HepG2 (cell line): Measurements from ENCODE around the gene UBE4A. TPM values are rescaled to one million over a fixed set of nuclear protein-coding genes. Genes with fewer than 3 reads are reported as not detected.

Experiments used
- ARNTL ChIP-seq: sonication (generic); formaldehyde crosslinking; IDR thresholded peaks from 2 replicates; pipeline ENCODE4 v1.4.0; 2020; ENCODE audit warnings: mild to moderate bottlenecking, missing genetic modification reagents
- ATF1 ChIP-seq: IDR thresholded peaks from 2 replicates; pipeline ENCODE4 v1.6.1; 2016; ENCODE audit warnings: mild to moderate bottlenecking, control low read depth
- DNMT1 ChIP-seq: sonication (generic); formaldehyde crosslinking; IDR thresholded peaks from 2 replicates; pipeline ENCODE4 v1.5.1; 2020; ENCODE audit warnings: mild to moderate bottlenecking, missing genetic modification reagents
- FOXJ3 ChIP-seq: sonication (generic); formaldehyde crosslinking; IDR thresholded peaks from 2 replicates; pipeline ENCODE4 v1.4.0; 2020; ENCODE audit warnings: missing genetic modification reagents, mild to moderate bottlenecking, borderline replicate concordance
- GZF1 ChIP-seq: sonication (generic); formaldehyde crosslinking; IDR thresholded peaks from 2 replicates; pipeline ENCODE4 v1.5.1; 2020; ENCODE audit warnings: mild to moderate bottlenecking, missing genetic modification reagents
- HDAC2 ChIP-seq: sonication (generic); formaldehyde crosslinking; IDR thresholded peaks from 2 replicates; pipeline ENCODE4 v1.4.0; 2020; ENCODE audit warnings: missing genetic modification reagents
- MIER2 ChIP-seq: IDR thresholded peaks from 2 replicates; pipeline ENCODE4 v1.6.1; 2016; ENCODE audit warnings: missing biosample characterization, missing genetic modification reagents
- MIXL1 ChIP-seq: IDR thresholded peaks from 2 replicates; pipeline ENCODE4 v1.6.1; 2016
- NPAS2 ChIP-seq: sonication (generic); formaldehyde crosslinking; IDR thresholded peaks from 2 replicates; pipeline ENCODE4 v1.8.0; 2022; ENCODE audit warnings: mild to moderate bottlenecking, missing genetic modification reagents, borderline replicate concordance
- RORA ChIP-seq: sonication (generic); formaldehyde crosslinking; IDR thresholded peaks from 2 replicates; pipeline ENCODE4 v1.5.0; 2020; ENCODE audit warnings: mild to moderate bottlenecking, missing genetic modification reagents, moderate library complexity
- SUZ12 ChIP-seq: fragments of 150-350 bp; IDR thresholded peaks from 2 replicates; pipeline ENCODE4 v1.6.1; 2014; ENCODE audit warnings: low read depth, low read length
- TCF7 ChIP-seq: sonication (generic); IDR thresholded peaks from 2 replicates; pipeline ENCODE4 v1.6.1; 2016; ENCODE audit warnings: antibody characterized with exemption, low read depth
- THYN1 ChIP-seq: sonication (generic); formaldehyde crosslinking; IDR thresholded peaks from 2 replicates; pipeline ENCODE4 v1.8.1; 2023; ENCODE audit warnings: low read depth, mild to moderate bottlenecking, moderate library complexity, missing genetic modification reagents, borderline replicate concordance
- ZNF557 ChIP-seq: sonication (generic); formaldehyde crosslinking; IDR thresholded peaks from 2 replicates; pipeline ENCODE4 v1.4.0; 2020; ENCODE audit warnings: missing genetic modification reagents
- polyA plus RNA-seq, 8 experiments: library from polyadenylated mRNA; depleted of rRNA in 3 of 8; stranded (reverse) in 7 of 8; unstranded in 1 of 8; fragments of >200 nt; fragmentation: Illumina TruSeq in 4 of 8; extraction: Trizol in 4 of 8; gene quantifications; 2 replicates each; pipeline versions ENCODE4 v1.2.1 to v1.2.3, GENCODE V29; 2011 to 2016; ENCODE audit warnings: low read depth in 4 of 8, missing spikeins in 1 of 8, mixed read lengths in 1 of 8; ENCODE audit not compliant: insufficient read depth in 1 of 8
- total RNA-seq, 5 experiments: library from RNA; depleted of rRNA; stranded (reverse); fragments of >200 nt; fragmentation: Illumina TruSeq; extraction: Trizol; gene quantifications; 2 replicates each; pipeline ENCODE4 v1.2.3, GENCODE V29; 2016; ENCODE audit warnings: low read depth in 1 of 5
- TF ChIP-seq, protein P1 (sequence below): fragments of 450-650 bp; IDR thresholded peaks from 2 replicates; pipeline ENCODE4 v1.6.1; 2017; ENCODE audit warnings: mild to moderate bottlenecking
- TF ChIP-seq, protein P2 (sequence below): IDR thresholded peaks from 2 replicates; pipeline ENCODE4 v1.4.0; 2020; ENCODE audit warnings: mild to moderate bottlenecking, missing genetic modification reagents
- TF ChIP-seq, protein P3 (sequence below): sonication (generic); formaldehyde crosslinking; IDR thresholded peaks from 2 replicates; pipeline ENCODE4 v1.9.0; 2021; ENCODE audit warnings: missing genetic modification reagents, mild to moderate bottlenecking, borderline replicate concordance
- TF ChIP-seq, protein P4 (sequence below): sonication (generic); formaldehyde crosslinking; IDR thresholded peaks from 2 replicates; pipeline ENCODE4 v1.4.0; 2020; ENCODE audit warnings: mild to moderate bottlenecking, low read depth, missing genetic modification reagents
- TF ChIP-seq, protein P5 (sequence below): sonication (generic); formaldehyde crosslinking; IDR thresholded peaks from 2 replicates; pipeline ENCODE4 v1.4.0; 2020; ENCODE audit warnings: missing genetic modification reagents
- TF ChIP-seq, protein P6 (sequence below): sonication (generic); formaldehyde crosslinking; IDR thresholded peaks from 2 replicates; pipeline ENCODE4 v1.5.1; 2020; ENCODE audit warnings: mild to moderate bottlenecking, moderate library complexity, missing genetic modification reagents

The UBE4A gene
- total and polyA plus RNA-seq, 2 of the 13 experiments (the other 11 are each of a cell fraction or from before 2014, with no cell fraction given), result 15.1 to 32.7 TPM

DNA sequence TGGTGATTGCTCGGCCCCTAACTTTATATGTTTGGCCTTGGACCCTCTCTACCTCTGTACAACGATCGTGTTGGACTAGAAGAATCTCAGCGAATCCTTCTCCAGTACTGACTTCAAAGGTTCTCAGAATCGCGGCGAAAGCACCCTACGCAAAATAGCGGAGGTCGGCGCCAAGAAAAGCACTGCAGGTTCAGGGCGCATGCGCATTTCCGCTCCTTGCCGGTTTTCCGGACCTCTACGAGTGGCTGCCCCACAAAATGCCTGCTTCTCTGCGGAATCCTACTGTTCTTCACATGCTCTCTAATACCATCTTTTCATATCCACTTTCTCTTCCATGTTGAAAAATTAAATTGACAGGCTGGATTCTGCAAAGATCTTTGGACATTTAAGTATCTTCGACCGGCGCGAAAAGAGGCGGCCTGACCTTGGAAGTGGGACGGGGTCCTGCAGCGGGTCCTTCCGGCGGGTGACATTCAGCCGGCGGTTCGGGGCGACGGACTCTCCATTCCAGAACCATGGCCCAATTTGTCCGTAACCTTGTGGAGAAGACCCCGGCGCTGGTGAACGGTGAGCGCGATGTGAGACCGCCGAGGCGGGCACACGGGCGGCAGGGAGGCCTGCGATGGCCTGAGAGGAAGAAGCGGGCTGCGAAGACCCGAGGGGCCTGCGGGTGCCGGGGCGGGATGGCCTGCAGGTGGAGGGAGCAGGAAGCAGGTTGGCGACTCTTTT, 41.9 kb downstream of the UBE4A start, which contains the start of gene ATP5MG (continued):
- TF ChIP-seq, protein P1, sequence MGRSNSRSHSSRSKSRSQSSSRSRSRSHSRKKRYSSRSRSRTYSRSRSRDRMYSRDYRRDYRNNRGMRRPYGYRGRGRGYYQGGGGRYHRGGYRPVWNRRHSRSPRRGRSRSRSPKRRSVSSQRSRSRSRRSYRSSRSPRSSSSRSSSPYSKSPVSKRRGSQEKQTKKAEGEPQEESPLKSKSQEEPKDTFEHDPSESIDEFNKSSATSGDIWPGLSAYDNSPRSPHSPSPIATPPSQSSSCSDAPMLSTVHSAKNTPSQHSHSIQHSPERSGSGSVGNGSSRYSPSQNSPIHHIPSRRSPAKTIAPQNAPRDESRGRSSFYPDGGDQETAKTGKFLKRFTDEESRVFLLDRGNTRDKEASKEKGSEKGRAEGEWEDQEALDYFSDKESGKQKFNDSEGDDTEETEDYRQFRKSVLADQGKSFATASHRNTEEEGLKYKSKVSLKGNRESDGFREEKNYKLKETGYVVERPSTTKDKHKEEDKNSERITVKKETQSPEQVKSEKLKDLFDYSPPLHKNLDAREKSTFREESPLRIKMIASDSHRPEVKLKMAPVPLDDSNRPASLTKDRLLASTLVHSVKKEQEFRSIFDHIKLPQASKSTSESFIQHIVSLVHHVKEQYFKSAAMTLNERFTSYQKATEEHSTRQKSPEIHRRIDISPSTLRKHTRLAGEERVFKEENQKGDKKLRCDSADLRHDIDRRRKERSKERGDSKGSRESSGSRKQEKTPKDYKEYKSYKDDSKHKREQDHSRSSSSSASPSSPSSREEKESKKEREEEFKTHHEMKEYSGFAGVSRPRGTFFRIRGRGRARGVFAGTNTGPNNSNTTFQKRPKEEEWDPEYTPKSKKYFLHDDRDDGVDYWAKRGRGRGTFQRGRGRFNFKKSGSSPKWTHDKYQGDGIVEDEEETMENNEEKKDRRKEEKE, result no peak
- TF ChIP-seq SUZ12, result no peak
- TF ChIP-seq MIER2 (CRISPR knock-in tag), result no peak
- TF ChIP-seq, protein P2, sequence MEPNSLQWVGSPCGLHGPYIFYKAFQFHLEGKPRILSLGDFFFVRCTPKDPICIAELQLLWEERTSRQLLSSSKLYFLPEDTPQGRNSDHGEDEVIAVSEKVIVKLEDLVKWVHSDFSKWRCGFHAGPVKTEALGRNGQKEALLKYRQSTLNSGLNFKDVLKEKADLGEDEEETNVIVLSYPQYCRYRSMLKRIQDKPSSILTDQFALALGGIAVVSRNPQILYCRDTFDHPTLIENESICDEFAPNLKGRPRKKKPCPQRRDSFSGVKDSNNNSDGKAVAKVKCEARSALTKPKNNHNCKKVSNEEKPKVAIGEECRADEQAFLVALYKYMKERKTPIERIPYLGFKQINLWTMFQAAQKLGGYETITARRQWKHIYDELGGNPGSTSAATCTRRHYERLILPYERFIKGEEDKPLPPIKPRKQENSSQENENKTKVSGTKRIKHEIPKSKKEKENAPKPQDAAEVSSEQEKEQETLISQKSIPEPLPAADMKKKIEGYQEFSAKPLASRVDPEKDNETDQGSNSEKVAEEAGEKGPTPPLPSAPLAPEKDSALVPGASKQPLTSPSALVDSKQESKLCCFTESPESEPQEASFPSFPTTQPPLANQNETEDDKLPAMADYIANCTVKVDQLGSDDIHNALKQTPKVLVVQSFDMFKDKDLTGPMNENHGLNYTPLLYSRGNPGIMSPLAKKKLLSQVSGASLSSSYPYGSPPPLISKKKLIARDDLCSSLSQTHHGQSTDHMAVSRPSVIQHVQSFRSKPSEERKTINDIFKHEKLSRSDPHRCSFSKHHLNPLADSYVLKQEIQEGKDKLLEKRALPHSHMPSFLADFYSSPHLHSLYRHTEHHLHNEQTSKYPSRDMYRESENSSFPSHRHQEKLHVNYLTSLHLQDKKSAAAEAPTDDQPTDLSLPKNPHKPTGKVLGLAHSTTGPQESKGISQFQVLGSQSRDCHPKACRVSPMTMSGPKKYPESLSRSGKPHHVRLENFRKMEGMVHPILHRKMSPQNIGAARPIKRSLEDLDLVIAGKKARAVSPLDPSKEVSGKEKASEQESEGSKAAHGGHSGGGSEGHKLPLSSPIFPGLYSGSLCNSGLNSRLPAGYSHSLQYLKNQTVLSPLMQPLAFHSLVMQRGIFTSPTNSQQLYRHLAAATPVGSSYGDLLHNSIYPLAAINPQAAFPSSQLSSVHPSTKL (CRISPR knock-in tag), result no peak
- no peak for TF ChIP-seq MIXL1 (CRISPR knock-in tag)
- TF ChIP-seq THYN1, result no peak
- 0 out of 2 replicates have a peak, but pooled peaks have one; percentile 15 for TF ChIP-seq FOXJ3 (CRISPR knock-in tag)
- no peak; the same call in 1 of the 2 replicates for TF ChIP-seq ATF1 (CRISPR knock-in tag)
- no peak for TF ChIP-seq NPAS2 (CRISPR knock-in tag)
- TF ChIP-seq HDAC2 (CRISPR knock-in tag), result peak; percentile 9; the same call in 1 of the 2 replicates
- TF ChIP-seq, protein P3, sequence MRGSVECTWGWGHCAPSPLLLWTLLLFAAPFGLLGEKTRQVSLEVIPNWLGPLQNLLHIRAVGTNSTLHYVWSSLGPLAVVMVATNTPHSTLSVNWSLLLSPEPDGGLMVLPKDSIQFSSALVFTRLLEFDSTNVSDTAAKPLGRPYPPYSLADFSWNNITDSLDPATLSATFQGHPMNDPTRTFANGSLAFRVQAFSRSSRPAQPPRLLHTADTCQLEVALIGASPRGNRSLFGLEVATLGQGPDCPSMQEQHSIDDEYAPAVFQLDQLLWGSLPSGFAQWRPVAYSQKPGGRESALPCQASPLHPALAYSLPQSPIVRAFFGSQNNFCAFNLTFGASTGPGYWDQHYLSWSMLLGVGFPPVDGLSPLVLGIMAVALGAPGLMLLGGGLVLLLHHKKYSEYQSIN (CRISPR knock-in tag), result no peak
- no peak for TF ChIP-seq RORA (CRISPR knock-in tag)
- TF ChIP-seq, protein P4, sequence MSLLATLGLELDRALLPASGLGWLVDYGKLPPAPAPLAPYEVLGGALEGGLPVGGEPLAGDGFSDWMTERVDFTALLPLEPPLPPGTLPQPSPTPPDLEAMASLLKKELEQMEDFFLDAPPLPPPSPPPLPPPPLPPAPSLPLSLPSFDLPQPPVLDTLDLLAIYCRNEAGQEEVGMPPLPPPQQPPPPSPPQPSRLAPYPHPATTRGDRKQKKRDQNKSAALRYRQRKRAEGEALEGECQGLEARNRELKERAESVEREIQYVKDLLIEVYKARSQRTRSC (CRISPR knock-in tag), result no peak
- TF ChIP-seq, protein P5, sequence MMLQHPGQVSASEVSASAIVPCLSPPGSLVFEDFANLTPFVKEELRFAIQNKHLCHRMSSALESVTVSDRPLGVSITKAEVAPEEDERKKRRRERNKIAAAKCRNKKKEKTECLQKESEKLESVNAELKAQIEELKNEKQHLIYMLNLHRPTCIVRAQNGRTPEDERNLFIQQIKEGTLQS (CRISPR knock-in tag), result no peak
- TF ChIP-seq ZNF557 (CRISPR knock-in tag), result no peak
- no peak for TF ChIP-seq DNMT1 (CRISPR knock-in tag)
- 0 out of 2 replicates have a peak, but pooled peaks have one; percentile 39 for TF ChIP-seq ARNTL (CRISPR knock-in tag)
- TF ChIP-seq, protein P6, sequence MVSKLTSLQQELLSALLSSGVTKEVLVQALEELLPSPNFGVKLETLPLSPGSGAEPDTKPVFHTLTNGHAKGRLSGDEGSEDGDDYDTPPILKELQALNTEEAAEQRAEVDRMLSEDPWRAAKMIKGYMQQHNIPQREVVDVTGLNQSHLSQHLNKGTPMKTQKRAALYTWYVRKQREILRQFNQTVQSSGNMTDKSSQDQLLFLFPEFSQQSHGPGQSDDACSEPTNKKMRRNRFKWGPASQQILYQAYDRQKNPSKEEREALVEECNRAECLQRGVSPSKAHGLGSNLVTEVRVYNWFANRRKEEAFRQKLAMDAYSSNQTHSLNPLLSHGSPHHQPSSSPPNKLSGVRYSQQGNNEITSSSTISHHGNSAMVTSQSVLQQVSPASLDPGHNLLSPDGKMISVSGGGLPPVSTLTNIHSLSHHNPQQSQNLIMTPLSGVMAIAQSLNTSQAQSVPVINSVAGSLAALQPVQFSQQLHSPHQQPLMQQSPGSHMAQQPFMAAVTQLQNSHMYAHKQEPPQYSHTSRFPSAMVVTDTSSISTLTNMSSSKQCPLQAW (CRISPR knock-in tag), result peak; percentile 43; the same call in 1 of the 2 replicates
- no peak for TF ChIP-seq GZF1 (CRISPR knock-in tag)
- no peak for TF ChIP-seq TCF7
